WTC11 (cell line): ENCODE results near the gene RMI2. TPM values are rescaled to one million over a fixed set of nuclear protein-coding genes. Genes with fewer than 3 reads are reported as not detected.

Source experiments
- ATAC-seq: fragments of 200-7000 bp; cut with Tn5 transposase; 2 replicates; pipeline ENCODE4 v1.10.0; 2021; ENCODE audit warnings: mild to moderate bottlenecking, moderate library complexity
- CTCF ChIA-PET: fragments of 300-600 bp; sonication (Branson Sonifier 250); formaldehyde crosslinking; loops from one replicate; lab custom pipeline; 2021; ENCODE audit warnings: antibody characterized with exemption; lab: Charles Lee
- POLR2A ChIA-PET: fragments of 350-600 bp; sonication (Branson Sonifier 250); formaldehyde crosslinking; loops from one replicate; lab custom pipeline; 2021; ENCODE audit warnings: antibody characterized with exemption; lab: Charles Lee
- DNase-seq: peaks from one replicate; pipeline ENCODE4 v3.0.0; 2021; ENCODE audit warnings: low spot score
- H3K27ac Mint-ChIP-seq: 2 replicates; pipeline ENCODE4 v1.8.0; 2021; ENCODE audit warnings: mixed read lengths
- H3K27me3 Mint-ChIP-seq: 2 replicates; pipeline ENCODE4 v1.8.0; 2021; ENCODE audit warnings: low read depth, mild to moderate bottlenecking, moderate library complexity, mixed read lengths
- H3K36me3 Mint-ChIP-seq: 2 replicates; pipeline ENCODE4 v1.8.0; 2021; ENCODE audit warnings: mixed read lengths
- H3K4me1 Mint-ChIP-seq: 2 replicates; pipeline ENCODE4 v1.8.0; 2022; ENCODE audit warnings: mixed read lengths
- H3K4me3 Mint-ChIP-seq: 2 replicates; pipeline ENCODE4 v1.8.0; 2021; ENCODE audit warnings: mild to moderate bottlenecking, moderate library complexity, mixed read lengths
- H3K9me3 Mint-ChIP-seq: 2 replicates; pipeline ENCODE4 v1.8.0; 2021; ENCODE audit warnings: mixed read lengths
- AFF4 ChIP-seq: sonication (generic); formaldehyde crosslinking; IDR thresholded peaks from 2 replicates; pipeline ENCODE4 v1.8.1; 2023; ENCODE audit warnings: mild to moderate bottlenecking, missing genetic modification reagents, borderline replicate concordance
- ARID4B ChIP-seq: sonication (generic); formaldehyde crosslinking; IDR thresholded peaks from 2 replicates; pipeline ENCODE4 v1.8.0; 2023; ENCODE audit warnings: missing genetic modification reagents, mild to moderate bottlenecking, borderline replicate concordance
- ATF3 ChIP-seq: sonication (generic); formaldehyde crosslinking; conservative IDR thresholded peaks from 2 replicates; pipeline ENCODE4 v1.8.1; 2022; ENCODE audit warnings: mild to moderate bottlenecking, missing genetic modification reagents
- CREB1 ChIP-seq: sonication (generic); formaldehyde crosslinking; IDR thresholded peaks from 2 replicates; pipeline ENCODE4 v1.8.0; 2023; ENCODE audit warnings: mild to moderate bottlenecking, missing genetic modification reagents
- CREM ChIP-seq: sonication (generic); formaldehyde crosslinking; IDR thresholded peaks from 2 replicates; pipeline ENCODE4 v1.8.1; 2022; ENCODE audit warnings: mild to moderate bottlenecking, missing genetic modification reagents, moderate library complexity
- EMX1 ChIP-seq: fragments of 250-450 bp; sonication (Bioruptor Pico); IDR thresholded peaks from 2 replicates; pipeline ENCODE4 v1.8.0; 2021; ENCODE audit warnings: mild to moderate bottlenecking
- JUN ChIP-seq: sonication (generic); formaldehyde crosslinking; IDR thresholded peaks from 2 replicates; pipeline ENCODE4 v1.8.0; 2023; ENCODE audit warnings: mild to moderate bottlenecking, missing genetic modification reagents
- MXD4 ChIP-seq: fragments of 250-450 bp; sonication (Bioruptor Pico); IDR thresholded peaks from 2 replicates; pipeline ENCODE4 v1.8.0; 2021; ENCODE audit warnings: mild to moderate bottlenecking, moderate library complexity, borderline replicate concordance
- OVOL2 ChIP-seq: fragments of 250-450 bp; sonication (Bioruptor Pico); IDR thresholded peaks from 2 replicates; pipeline ENCODE4 v1.9.0; 2021; ENCODE audit warnings: mild to moderate bottlenecking, borderline replicate concordance
- RELA ChIP-seq: sonication (generic); formaldehyde crosslinking; IDR thresholded peaks from 2 replicates; pipeline ENCODE4 v1.8.1; 2022; ENCODE audit warnings: missing genetic modification reagents, mild to moderate bottlenecking, borderline replicate concordance
- TCF7 ChIP-seq: sonication (generic); formaldehyde crosslinking; IDR thresholded peaks from 2 replicates; pipeline ENCODE4 v1.8.0; 2022; ENCODE audit warnings: mild to moderate bottlenecking, low read depth, missing genetic modification reagents, moderate library complexity
- TEAD4 ChIP-seq: sonication (generic); formaldehyde crosslinking; IDR thresholded peaks from 2 replicates; pipeline ENCODE4 v1.8.0; 2022; ENCODE audit warnings: mild to moderate bottlenecking, missing genetic modification reagents
- ZNF121 ChIP-seq: sonication (generic); formaldehyde crosslinking; IDR thresholded peaks from 2 replicates; pipeline ENCODE4 v1.8.0; 2023; ENCODE audit warnings: missing genetic modification reagents
- ZNF416 ChIP-seq: fragments of 250-450 bp; sonication (Bioruptor Pico); IDR thresholded peaks from 2 replicates; pipeline ENCODE4 v1.9.0; 2021; ENCODE audit warnings: mild to moderate bottlenecking, inconsistent platforms
- ZNF532 ChIP-seq: fragments of 250-450 bp; sonication (Bioruptor Pico); IDR thresholded peaks from 2 replicates; pipeline ENCODE4 v1.9.0; 2021; ENCODE audit warnings: mild to moderate bottlenecking, borderline replicate concordance
- ZNF671 ChIP-seq: fragments of 250-450 bp; sonication (Bioruptor Pico); IDR thresholded peaks from 2 replicates; pipeline ENCODE4 v1.8.0; 2021; ENCODE audit warnings: mild to moderate bottlenecking
- ZSCAN18 ChIP-seq: fragments of 250-450 bp; sonication (Bioruptor Pico); IDR thresholded peaks from 2 replicates; pipeline ENCODE4 v2.1.2; 2022; ENCODE audit warnings: mild to moderate bottlenecking, moderate library complexity
- total RNA-seq: library from RNA; stranded (reverse); gene quantifications from 3 replicates; pipeline ENCODE4 v1.2.3, GENCODE V29; 2021
- TF ChIP-seq, protein P1 (sequence below): sonication (generic); formaldehyde crosslinking; IDR thresholded peaks from 2 replicates; pipeline ENCODE4 v1.8.1; 2023; ENCODE audit warnings: mild to moderate bottlenecking, missing genetic modification reagents, moderate library complexity
- TF ChIP-seq, protein P2 (sequence below): sonication (generic); formaldehyde crosslinking; IDR thresholded peaks from 2 replicates; pipeline ENCODE4 v1.8.1; 2022; ENCODE audit warnings: mild to moderate bottlenecking, missing genetic modification reagents, moderate library complexity, borderline replicate concordance

Gene RMI2
- total RNA-seq, 1 experiment from 2014 or later: 79.0 TPM

GRCh38 chr16:11396241-11397048 lies 51.2 kb downstream of the RMI2 start:
- peak overlapping the region; percentile 41; the same call in 1 of the 2 replicates for H3K27ac Mint-ChIP-seq
- H3K36me3 Mint-ChIP-seq: no peaks in the 10 kb centered on the region
- ChIA-PET CTCF (interaction anchor here (0.5 to 14.9 kb wide), 67 partner anchors 10 to 671 kb away, joined by 3 to 234 read pairs (median 5); partner anchors contain the start of genes PRM3, SOCS1, TXNDC11 and ZC3H7A), POLR2A (interaction anchor here (0.8 kb wide), 1 partner anchor 158 kb away, joined by 3 read pairs; no protein-coding TSS in a partner anchor)
- peak; percentile 93 for DNase-seq
- H3K27me3 Mint-ChIP-seq: no peaks in the 10 kb centered on the region
- H3K4me3 Mint-ChIP-seq: no peak overlapping the region
- H3K9me3 Mint-ChIP-seq: no peaks in the 10 kb centered on the region
- peak; percentile 80 for ATAC-seq
- H3K4me1 Mint-ChIP-seq: peaks cover 8% of the 10 kb centered on the region; the same call in 1 of the 2 replicates
- TF ChIP-seq ZSCAN18 (CRISPR knock-in tag): no peak
- TF ChIP-seq ATF3 (CRISPR knock-in tag): no peak
- no peak for TF ChIP-seq ZNF416 (CRISPR knock-in tag)
- TF ChIP-seq JUN (CRISPR knock-in tag): no peak
- TF ChIP-seq EMX1 (CRISPR knock-in tag): no peak
- TF ChIP-seq OVOL2 (CRISPR knock-in tag): no peak
- no peak for TF ChIP-seq ZNF671 (CRISPR knock-in tag)
- TF ChIP-seq, protein P1, sequence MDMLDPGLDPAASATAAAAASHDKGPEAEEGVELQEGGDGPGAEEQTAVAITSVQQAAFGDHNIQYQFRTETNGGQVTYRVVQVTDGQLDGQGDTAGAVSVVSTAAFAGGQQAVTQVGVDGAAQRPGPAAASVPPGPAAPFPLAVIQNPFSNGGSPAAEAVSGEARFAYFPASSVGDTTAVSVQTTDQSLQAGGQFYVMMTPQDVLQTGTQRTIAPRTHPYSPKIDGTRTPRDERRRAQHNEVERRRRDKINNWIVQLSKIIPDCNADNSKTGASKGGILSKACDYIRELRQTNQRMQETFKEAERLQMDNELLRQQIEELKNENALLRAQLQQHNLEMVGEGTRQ (CRISPR knock-in tag): no peak
- no peak for TF ChIP-seq CREM (CRISPR knock-in tag)
- TF ChIP-seq AFF4 (CRISPR knock-in tag): no peak
- TF ChIP-seq ARID4B (CRISPR knock-in tag): no peak
- no peak for TF ChIP-seq TEAD4 (CRISPR knock-in tag)
- no peak for TF ChIP-seq MXD4 (CRISPR knock-in tag)
- TF ChIP-seq ZNF121: no peak
- no peak for TF ChIP-seq TCF7 (CRISPR knock-in tag)
- TF ChIP-seq ZNF532 (CRISPR knock-in tag): no peak
- no peak for TF ChIP-seq RELA (CRISPR knock-in tag)
- no peak for TF ChIP-seq CREB1 (CRISPR knock-in tag)
- TF ChIP-seq, protein P2, sequence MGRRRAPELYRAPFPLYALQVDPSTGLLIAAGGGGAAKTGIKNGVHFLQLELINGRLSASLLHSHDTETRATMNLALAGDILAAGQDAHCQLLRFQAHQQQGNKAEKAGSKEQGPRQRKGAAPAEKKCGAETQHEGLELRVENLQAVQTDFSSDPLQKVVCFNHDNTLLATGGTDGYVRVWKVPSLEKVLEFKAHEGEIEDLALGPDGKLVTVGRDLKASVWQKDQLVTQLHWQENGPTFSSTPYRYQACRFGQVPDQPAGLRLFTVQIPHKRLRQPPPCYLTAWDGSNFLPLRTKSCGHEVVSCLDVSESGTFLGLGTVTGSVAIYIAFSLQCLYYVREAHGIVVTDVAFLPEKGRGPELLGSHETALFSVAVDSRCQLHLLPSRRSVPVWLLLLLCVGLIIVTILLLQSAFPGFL (CRISPR knock-in tag): no peak; the same call in 1 of the 2 replicates
